ENCODE results near the gene IGSF21.

DNA sequence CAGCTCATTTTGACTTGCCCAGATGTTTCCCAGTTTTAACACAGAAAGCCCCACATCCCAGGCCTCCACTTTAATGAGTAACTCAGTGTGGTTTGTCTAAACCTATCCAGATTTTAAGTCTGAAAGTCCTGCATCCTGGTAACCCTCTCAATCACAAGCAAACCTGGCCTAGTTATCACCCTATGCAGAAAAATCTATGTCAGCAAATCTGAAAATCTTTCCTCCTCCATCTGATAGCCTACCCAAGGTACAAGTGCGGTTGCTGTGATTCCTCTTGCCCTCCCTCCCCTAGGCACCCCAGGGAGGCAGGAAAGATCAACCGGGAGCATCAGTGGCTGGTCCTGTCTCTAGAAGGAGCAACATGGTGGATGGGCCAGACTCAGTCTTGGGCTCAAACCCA lies 163.7 kb downstream of the IGSF21 start:
- no peak for TF ChIP-seq EZH2 (optimal IDR thresholded peaks at IDR 0.05; ENCODE audit: low read depth, low read length)
- TF ChIP-seq, protein P1, sequence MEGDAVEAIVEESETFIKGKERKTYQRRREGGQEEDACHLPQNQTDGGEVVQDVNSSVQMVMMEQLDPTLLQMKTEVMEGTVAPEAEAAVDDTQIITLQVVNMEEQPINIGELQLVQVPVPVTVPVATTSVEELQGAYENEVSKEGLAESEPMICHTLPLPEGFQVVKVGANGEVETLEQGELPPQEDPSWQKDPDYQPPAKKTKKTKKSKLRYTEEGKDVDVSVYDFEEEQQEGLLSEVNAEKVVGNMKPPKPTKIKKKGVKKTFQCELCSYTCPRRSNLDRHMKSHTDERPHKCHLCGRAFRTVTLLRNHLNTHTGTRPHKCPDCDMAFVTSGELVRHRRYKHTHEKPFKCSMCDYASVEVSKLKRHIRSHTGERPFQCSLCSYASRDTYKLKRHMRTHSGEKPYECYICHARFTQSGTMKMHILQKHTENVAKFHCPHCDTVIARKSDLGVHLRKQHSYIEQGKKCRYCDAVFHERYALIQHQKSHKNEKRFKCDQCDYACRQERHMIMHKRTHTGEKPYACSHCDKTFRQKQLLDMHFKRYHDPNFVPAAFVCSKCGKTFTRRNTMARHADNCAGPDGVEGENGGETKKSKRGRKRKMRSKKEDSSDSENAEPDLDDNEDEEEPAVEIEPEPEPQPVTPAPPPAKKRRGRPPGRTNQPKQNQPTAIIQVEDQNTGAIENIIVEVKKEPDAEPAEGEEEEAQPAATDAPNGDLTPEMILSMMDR (IDR thresholded peaks at IDR 0.05; ENCODE audit: low read length) = no peak
- TF ChIP-seq EZH2phosphoT487 (IDR thresholded peaks at IDR 0.05; ENCODE audit: low read length) = no peak
